Gastrocnemius medialis (tissue), 4 donors: ENCODE measurements around the gene DNM3.

ENCODE experiments used
- POLR2A ChIP-seq, 2 donors: fragments of 450-650 bp; IDR thresholded peaks; one replicate each; pipeline ENCODE4 v1.6.1; 2017; ENCODE audit warnings: antibody characterized with exemption in 2 of 2, mild to moderate bottlenecking in 2 of 2, moderate library complexity in 2 of 2
- TF ChIP-seq, protein P1 (sequence below), 5 experiments: fragments of 450-650 bp in 3 of 5; fragments of 200-600 bp in 2 of 5; sonication (generic) in 2 of 5; IDR thresholded peaks in 4 of 5; conservative IDR thresholded peaks in 1 of 5; 1 replicate in 4 of 5; 2 replicates in 1 of 5; pipeline ENCODE4 v1.5.1; 2016 to 2019; ENCODE audit warnings: antibody characterized with exemption in 5 of 5, mild to moderate bottlenecking in 3 of 5, moderate library complexity in 3 of 5

DNA sequence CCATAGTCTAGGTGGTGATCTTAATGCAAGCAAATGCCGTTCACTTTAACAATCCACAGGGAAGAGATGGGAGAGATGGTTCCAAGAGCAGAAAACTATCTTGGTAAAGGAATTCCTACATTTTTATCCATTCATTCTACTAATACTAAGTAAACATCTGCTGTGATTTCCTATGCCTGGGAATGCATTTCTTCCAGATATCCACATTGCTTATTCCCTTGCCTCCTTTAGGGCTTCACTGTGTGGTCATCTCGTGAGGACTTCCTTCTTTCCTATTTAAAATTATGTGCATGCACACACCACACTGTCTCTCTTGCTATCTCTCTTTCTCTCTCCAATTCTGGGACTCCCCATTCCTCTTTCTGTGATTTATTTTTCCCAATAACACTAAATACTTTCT, 380.1 kb downstream of the DNM3 start:
- TF ChIP-seq, protein P1, sequence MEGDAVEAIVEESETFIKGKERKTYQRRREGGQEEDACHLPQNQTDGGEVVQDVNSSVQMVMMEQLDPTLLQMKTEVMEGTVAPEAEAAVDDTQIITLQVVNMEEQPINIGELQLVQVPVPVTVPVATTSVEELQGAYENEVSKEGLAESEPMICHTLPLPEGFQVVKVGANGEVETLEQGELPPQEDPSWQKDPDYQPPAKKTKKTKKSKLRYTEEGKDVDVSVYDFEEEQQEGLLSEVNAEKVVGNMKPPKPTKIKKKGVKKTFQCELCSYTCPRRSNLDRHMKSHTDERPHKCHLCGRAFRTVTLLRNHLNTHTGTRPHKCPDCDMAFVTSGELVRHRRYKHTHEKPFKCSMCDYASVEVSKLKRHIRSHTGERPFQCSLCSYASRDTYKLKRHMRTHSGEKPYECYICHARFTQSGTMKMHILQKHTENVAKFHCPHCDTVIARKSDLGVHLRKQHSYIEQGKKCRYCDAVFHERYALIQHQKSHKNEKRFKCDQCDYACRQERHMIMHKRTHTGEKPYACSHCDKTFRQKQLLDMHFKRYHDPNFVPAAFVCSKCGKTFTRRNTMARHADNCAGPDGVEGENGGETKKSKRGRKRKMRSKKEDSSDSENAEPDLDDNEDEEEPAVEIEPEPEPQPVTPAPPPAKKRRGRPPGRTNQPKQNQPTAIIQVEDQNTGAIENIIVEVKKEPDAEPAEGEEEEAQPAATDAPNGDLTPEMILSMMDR (IDR thresholded peaks at IDR 0.05 in 4 of 5, conservative IDR thresholded peaks at IDR 0.05 in 1 of 5), result no peak
- no peak for TF ChIP-seq POLR2A (IDR thresholded peaks at IDR 0.05)
